Measurements from ENCODE around the gene GMDS. TPM values are rescaled to one million over a fixed set of nuclear protein-coding genes. Genes with fewer than 3 reads are reported as not detected.
"Not testable (repeated sequence)": the region's sequence is repeated elsewhere in the genome, so short reads cannot be mapped to it uniquely, and the experiment has no call there.

The GMDS gene
- polyA plus RNA-seq, 1 donor, result 60.1 TPM

DNA sequence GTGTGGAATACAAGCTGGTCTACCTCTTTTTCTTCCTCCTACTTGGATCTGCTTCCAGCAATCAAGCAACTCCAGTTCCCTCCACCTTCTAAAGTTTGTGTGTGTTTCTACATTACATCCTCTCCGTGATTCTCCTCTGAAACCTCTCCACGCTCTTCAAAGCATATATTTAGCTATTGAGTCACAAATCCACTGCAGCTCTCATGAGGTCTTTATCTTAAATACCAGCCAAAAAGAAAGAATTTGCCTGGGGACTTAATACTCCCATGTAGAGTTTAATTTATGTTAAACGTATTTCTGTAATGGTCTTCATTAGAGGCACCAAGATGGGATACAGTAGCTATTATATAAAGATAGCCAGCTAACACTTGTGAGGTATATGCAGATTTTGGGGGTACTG lies 557.0 kb downstream of the GMDS start:
- no peak for DNase-seq

DNA sequence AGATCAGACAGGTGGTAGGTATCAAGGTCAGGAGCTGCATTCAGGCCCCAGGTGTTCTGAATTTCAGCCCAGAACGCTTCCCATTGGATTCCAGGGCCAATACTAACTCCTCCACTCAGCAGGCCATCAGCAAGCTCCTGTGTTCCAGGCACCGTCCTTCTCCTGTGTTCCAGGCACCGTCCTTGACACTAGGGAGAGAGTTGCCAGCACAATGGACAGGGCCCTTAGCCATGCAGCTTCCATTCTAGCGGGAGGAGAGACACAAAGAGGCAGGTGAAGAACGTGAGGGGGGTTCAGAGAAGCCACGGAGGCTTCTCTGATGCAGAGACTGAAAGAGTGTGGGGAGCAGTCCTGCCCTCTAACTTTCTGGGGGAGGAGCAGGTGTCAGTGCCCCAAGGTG lies 558.0 kb downstream of the GMDS start:
- no peak for DNase-seq

GRCh38 chr6:1686117-1687098 lies 559.0 kb downstream of the GMDS start:
- DNase-seq, result no peak

DNA sequence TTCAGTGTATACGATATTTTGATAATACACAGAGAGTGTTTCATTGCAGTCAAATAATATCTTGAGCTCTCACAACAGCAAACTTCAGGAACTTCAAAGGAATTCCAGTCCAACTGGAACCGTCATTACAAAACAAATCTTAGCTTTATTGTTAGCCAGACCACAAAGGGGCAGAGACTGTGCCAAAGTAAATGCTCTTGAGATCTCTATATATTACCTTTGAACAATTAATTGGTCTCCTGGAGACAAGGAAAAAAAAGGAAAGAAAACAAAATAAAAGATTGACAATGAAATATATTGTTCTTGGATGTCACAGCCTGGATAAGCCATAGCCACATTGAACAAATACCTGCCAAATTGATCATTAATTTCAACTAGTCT lies 565.7 kb downstream of the GMDS start:
- no peak for DNase-seq

GRCh38 chr6:1679031-1679687 lies 566.2 kb downstream of the GMDS start:
- DNase-seq, result no peak

- no peak for DNase-seq
Observed at GRCh38 chr6:1678201-1678600, 567.2 kb downstream of the GMDS start.

DNA sequence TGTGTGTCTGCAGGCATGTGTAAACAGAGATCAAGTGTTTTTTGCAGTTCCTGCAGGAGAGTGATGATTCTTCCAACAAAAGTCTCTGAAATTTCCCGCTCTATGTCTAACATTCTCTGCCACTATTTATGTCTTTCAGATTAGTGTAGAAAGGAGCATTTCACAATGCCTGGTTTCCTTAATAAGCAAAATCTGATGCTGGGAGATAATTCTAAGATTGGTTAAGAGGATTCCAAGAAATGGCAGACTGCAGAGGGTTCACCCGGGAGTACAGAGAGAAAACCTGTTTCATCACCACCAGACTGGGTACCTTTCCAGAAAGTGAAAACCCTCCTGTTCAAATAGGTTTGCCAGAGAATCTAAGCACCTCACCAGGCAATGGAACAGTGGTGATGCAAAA lies 573.0 kb downstream of the GMDS start:
- no peak for DNase-seq

DNA sequence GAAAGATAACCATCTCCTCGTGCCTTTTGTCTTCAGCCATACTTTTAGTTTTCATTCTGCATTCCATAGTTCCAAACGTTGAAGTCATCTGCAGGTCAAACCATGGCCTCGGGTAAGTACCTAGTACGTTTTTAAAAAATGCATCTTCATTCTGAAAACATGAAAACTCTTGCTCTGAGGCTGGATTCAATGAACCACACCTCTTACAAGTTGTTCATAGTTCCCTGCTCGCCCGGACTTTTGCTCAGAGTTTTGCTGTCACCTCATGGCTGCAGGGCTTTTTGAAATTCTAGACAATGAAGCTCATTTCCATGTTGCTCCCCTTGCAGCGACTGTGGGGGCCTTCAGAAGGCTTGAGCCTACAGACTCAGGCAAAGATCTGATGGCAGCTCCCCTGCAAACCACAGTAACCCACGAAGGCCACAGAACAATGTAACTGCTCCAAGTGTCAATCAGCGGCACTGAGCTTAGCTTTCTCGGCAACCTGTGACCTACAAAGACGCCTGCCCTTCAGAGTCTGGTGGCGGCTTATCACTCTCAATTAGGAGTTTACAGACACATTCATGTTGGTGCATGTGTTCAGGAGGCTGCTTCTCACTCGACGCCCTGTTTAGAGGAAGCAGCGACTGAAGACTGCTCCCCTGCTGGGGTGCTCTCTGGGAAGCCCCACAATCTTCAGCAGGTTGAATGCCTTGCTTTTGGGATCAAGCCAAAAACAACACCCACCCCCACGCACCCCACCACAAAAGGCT lies 574.5 kb downstream of the GMDS start:
- no peak for DNase-seq

- no peak for DNase-seq
Observed at GRCh38 chr6:1669996-1670395, 575.4 kb downstream of the GMDS start.

DNA sequence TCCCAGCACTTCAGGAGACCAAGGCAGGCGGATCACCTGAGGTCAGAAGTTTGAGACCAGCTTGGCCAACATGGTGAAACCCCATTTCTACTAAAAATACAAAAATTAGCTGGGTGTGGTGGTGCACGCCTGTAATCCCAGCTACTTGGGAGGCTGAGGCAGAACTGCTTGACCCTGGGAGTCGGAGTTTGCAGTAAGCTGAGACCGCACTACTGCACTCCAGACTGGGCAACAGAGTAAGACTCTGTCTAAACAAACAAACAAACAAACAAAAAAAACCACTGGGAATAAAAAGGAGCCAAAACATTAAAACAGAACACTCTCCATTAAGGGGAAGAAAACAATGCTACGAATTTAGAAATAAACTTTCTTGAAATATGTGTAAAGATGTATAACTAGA lies 576.9 kb downstream of the GMDS start:
- DNase-seq, result not testable (repeated sequence)

- DNase-seq, result no peak
Observed at GRCh38 chr6:1667805-1668175, 577.6 kb downstream of the GMDS start.

- DNase-seq, result no peak
Observed at GRCh38 chr6:1667012-1667804, 578.2 kb downstream of the GMDS start.

- no peak for DNase-seq
Observed at GRCh38 chr6:1665214-1665613, 580.2 kb downstream of the GMDS start.

DNA sequence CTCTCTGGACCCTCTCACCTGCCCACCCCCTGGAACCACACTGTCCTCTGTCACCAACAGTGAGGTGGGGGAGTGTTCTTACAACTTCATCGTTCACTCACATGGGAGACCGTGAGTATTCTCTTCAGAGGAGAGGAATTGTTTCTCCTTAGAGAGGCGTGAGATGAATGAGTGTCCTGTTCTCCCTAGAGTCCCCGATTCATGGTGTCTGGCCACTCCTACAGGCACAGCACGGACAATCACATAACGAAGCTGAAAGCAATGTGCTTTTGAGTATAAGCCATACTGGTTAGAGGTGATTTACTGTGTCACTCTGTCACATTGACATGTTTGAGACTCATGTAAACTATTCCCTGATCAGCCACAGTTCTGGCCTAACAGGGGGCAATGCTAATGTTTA lies 581.1 kb downstream of the GMDS start:
- no peak for DNase-seq

DNA sequence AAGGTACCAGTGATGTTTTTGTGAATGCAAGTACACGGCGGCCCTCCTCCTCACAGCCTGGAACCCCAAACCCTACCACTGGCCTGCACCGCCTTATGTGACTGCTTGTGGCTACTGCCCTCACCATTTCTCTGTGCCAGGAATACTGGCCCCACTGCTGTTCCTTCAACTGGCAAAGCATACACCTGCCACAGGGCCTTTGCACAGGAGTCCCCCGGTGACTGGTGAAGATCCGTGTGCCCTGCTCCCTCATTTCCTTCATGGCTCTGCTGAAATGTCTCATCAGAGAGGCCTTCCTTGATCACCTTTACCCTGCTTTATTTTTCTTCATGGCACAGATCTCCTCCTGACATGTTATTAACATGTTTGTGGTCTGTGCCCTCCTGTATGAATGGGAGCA lies 581.9 kb downstream of the GMDS start:
- DNase-seq, result no peak

- DNase-seq, result no peak
Observed at GRCh38 chr6:1662534-1662933, 582.9 kb downstream of the GMDS start.

- DNase-seq, result no peak
Observed at GRCh38 chr6:1659816-1660215, 585.6 kb downstream of the GMDS start.

- no peak for DNase-seq
Observed at GRCh38 chr6:1658212-1659005, 587.0 kb downstream of the GMDS start.

DNA sequence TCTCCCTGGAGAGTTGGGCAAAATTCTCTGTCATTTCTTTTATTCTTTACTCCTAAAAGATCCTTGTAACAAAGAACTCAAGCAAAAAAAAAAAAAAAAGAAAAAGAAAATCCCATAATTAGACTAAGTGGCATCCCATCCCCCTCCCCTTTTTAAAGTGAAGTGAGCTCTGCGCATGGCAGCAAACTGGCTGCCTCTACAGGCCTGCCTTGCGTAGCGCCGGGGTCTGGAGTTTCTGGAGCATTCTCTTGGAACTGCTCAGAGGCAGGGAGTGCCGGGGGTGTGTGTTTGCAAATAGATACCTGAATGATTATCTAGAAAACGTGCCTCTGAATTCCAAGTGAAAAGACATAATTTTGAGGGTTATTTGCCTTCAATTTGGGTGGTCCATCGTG lies 587.6 kb downstream of the GMDS start:
- DNase-seq, result peak; percentile 45

GRCh38 chr6:1657116-1657770 lies 588.2 kb downstream of the GMDS start:
- DNase-seq, result peak; percentile 64

DNA sequence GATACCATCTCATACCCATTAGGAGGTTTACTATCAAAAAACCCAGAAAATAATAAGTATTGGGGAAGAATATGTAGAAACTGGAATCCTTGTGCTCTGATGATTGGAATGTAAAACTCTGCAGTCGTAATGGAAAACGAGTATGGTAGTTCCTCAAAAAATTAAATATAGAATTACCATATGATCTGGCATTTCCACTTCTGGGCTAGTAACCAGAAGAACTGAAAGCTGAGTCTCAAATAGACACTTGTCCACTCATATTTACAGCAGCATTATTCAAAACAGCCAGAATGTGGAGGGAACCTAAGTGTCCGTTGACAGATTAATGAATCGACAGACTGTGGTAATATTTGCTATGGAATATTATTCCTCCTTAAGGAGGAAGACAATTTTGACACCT lies 591.4 kb downstream of the GMDS start:
- DNase-seq, result no peak

Data from left kidney (tissue), 2 donors.